ENCODE results near the gene C1S. TPM values are rescaled to one million over a fixed set of nuclear protein-coding genes. Genes with fewer than 3 reads are reported as not detected.

C1S gene
- total and polyA plus RNA-seq, 9 of the 15 experiments (the other 6 are each of a cell fraction or from before 2014, with no cell fraction given): 0.08 to 0.84 (median 0.27) TPM

DNA sequence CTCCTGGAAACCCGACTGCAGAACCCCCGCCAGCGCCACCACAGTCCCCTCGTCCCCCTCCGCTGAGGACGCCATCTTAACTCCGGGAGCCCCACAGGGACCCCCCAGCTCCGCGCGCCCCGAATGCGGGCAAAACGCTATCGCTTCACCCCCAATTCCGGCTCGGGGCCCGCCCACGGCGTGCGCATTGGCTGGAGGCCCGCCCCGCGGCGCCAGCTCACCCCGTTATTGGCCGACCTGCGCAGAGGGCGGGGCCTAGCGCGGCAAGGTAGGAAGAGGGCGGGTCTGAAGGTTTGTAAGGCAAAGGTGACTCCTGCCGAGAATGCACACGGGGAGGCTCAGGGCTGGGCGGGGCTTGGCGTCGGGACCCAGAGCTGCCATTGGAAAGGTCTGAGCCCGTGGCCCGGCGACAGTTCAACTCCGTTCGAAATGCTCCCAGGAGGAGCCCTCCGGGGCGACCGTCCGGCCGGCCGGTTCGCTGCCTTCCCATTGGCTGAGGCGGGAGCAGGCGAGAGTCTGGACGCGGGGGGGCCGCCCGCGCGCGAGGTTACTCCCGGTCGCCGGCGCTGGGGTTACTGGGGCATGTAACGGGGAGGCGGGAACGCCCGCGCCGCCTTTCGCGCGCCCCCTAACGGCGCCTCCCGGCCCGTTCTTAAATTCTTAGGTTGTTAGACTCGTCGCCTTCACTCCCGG lies 42.0 kb upstream of the C1S start, which contains the start of gene LPCAT3 (continued):
- TF ChIP-seq, protein P1, sequence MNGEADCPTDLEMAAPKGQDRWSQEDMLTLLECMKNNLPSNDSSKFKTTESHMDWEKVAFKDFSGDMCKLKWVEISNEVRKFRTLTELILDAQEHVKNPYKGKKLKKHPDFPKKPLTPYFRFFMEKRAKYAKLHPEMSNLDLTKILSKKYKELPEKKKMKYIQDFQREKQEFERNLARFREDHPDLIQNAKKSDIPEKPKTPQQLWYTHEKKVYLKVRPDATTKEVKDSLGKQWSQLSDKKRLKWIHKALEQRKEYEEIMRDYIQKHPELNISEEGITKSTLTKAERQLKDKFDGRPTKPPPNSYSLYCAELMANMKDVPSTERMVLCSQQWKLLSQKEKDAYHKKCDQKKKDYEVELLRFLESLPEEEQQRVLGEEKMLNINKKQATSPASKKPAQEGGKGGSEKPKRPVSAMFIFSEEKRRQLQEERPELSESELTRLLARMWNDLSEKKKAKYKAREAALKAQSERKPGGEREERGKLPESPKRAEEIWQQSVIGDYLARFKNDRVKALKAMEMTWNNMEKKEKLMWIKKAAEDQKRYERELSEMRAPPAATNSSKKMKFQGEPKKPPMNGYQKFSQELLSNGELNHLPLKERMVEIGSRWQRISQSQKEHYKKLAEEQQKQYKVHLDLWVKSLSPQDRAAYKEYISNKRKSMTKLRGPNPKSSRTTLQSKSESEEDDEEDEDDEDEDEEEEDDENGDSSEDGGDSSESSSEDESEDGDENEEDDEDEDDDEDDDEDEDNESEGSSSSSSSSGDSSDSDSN (IDR thresholded peaks at IDR 0.05; ENCODE audit: borderline replicate concordance in 1 of 2, low read depth in 2 of 2, low read length in 2 of 2): no peak
- TF ChIP-seq ZNF76 (CRISPR knock-in tag; IDR thresholded peaks at IDR 0.05; ENCODE audit: borderline replicate concordance): no peak
- TF ChIP-seq, protein P2, sequence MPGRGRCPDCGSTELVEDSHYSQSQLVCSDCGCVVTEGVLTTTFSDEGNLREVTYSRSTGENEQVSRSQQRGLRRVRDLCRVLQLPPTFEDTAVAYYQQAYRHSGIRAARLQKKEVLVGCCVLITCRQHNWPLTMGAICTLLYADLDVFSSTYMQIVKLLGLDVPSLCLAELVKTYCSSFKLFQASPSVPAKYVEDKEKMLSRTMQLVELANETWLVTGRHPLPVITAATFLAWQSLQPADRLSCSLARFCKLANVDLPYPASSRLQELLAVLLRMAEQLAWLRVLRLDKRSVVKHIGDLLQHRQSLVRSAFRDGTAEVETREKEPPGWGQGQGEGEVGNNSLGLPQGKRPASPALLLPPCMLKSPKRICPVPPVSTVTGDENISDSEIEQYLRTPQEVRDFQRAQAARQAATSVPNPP (IDR thresholded peaks at IDR 0.05; ENCODE audit: borderline replicate concordance, insufficient read depth, insufficient read length): no peak
- no peak for TF ChIP-seq ZKSCAN3 (CRISPR knock-in tag; IDR thresholded peaks at IDR 0.05)
- no peak for TF ChIP-seq TAL1 (IDR thresholded peaks at IDR 0.05)
- TF ChIP-seq, protein P3, sequence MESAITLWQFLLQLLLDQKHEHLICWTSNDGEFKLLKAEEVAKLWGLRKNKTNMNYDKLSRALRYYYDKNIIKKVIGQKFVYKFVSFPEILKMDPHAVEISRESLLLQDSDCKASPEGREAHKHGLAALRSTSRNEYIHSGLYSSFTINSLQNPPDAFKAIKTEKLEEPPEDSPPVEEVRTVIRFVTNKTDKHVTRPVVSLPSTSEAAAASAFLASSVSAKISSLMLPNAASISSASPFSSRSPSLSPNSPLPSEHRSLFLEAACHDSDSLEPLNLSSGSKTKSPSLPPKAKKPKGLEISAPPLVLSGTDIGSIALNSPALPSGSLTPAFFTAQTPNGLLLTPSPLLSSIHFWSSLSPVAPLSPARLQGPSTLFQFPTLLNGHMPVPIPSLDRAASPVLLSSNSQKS (CRISPR knock-in tag; IDR thresholded peaks at IDR 0.05): no peak
- no peak for TF ChIP-seq POLR3A (IDR thresholded peaks at IDR 0.05; ENCODE audit: borderline replicate concordance, extremely low read depth, insufficient read depth, insufficient read length)
- no peak for TF ChIP-seq PCBP2 (IDR thresholded peaks at IDR 0.05; ENCODE audit: low read depth, low read length, poor library complexity, severe bottlenecking)
- TF ChIP-seq, protein P4, sequence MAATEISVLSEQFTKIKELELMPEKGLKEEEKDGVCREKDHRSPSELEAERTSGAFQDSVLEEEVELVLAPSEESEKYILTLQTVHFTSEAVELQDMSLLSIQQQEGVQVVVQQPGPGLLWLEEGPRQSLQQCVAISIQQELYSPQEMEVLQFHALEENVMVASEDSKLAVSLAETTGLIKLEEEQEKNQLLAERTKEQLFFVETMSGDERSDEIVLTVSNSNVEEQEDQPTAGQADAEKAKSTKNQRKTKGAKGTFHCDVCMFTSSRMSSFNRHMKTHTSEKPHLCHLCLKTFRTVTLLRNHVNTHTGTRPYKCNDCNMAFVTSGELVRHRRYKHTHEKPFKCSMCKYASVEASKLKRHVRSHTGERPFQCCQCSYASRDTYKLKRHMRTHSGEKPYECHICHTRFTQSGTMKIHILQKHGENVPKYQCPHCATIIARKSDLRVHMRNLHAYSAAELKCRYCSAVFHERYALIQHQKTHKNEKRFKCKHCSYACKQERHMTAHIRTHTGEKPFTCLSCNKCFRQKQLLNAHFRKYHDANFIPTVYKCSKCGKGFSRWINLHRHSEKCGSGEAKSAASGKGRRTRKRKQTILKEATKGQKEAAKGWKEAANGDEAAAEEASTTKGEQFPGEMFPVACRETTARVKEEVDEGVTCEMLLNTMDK (IDR thresholded peaks at IDR 0.05; ENCODE audit: borderline replicate concordance, insufficient read depth, low read depth, low read length, poor library complexity, severe bottlenecking): peak; percentile 62
- TF ChIP-seq ZNF584 (CRISPR knock-in tag; IDR thresholded peaks at IDR 0.05; ENCODE audit: low read depth): no peak
- TF ChIP-seq ARID1B (IDR thresholded peaks at IDR 0.05): no peak
- TF ChIP-seq ZNF263 (CRISPR knock-in tag; IDR thresholded peaks at IDR 0.05; ENCODE audit: borderline replicate concordance): no peak
- TF ChIP-seq, protein P5, sequence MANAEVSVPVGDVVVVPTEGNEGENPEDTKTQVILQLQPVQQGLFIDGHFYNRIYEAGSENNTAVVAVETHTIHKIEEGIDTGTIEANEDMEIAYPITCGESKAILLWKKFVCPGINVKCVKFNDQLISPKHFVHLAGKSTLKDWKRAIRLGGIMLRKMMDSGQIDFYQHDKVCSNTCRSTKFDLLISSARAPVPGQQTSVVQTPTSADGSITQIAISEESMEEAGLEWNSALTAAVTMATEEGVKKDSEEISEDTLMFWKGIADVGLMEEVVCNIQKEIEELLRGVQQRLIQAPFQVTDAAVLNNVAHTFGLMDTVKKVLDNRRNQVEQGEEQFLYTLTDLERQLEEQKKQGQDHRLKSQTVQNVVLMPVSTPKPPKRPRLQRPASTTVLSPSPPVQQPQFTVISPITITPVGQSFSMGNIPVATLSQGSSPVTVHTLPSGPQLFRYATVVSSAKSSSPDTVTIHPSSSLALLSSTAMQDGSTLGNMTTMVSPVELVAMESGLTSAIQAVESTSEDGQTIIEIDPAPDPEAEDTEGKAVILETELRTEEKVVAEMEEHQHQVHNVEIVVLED (CRISPR knock-in tag; IDR thresholded peaks at IDR 0.05): no peak; the same call in 1 of the 2 replicates
- TF ChIP-seq NRF1 (conservative IDR thresholded peaks at IDR 0.05 in 1 of 2, IDR thresholded peaks at IDR 0.05 in 1 of 2): peak; percentile 96
- no peak for TF ChIP-seq ZNF174 (CRISPR knock-in tag; IDR thresholded peaks at IDR 0.05)
- TF ChIP-seq ZNF41 (CRISPR knock-in tag; conservative IDR thresholded peaks at IDR 0.05): no peak
- no peak for TF ChIP-seq SMARCA4 (IDR thresholded peaks at IDR 0.05)
- no peak for TF ChIP-seq CHD4 (IDR thresholded peaks at IDR 0.05; ENCODE audit: insufficient read depth, insufficient replicate concordance, low read depth, low read length, poor library complexity, severe bottlenecking)
- TF ChIP-seq PHB2 (IDR thresholded peaks at IDR 0.05; ENCODE audit: low read depth): no peak

Measured in K562 (cell line).